ENCODE results near the gene RFXANK.
"Not testable (repeated sequence)": the region's sequence is repeated elsewhere in the genome, so short reads cannot be mapped to it uniquely, and the experiment has no call there.

RFXANK gene

GRCh38 chr19:19171821-19172532 is 20.1 kb upstream of the RFXANK start:
- CTCF ChIA-PET, result interaction anchor here (0.6 to 1.8 kb wide), 3 partner anchors 13 to 26 kb away, joined by 3 to 6 read pairs (median 3); no protein-coding TSS in a partner anchor
- no peak overlapping the region for H3K4me3 ChIP-seq (ENCODE audit: low read depth, low read length)
- TF ChIP-seq PATZ1 (tag by site-specific recombination; IDR thresholded peaks at IDR 0.05) (peak; percentile 71), WT1 (tag by site-specific recombination; IDR thresholded peaks at IDR 0.05) (no peak), KLF1 (tag by site-specific recombination; IDR thresholded peaks at IDR 0.05) (peak; percentile 24; the same call in 1 of the 2 replicates), ZIC2 (tag by site-specific recombination; IDR thresholded peaks at IDR 0.05) (peak; percentile 31; the same call in 1 of the 2 replicates), SCRT2 (tag by site-specific recombination; IDR thresholded peaks at IDR 0.05) (peak; percentile 66), KLF16 (tag by site-specific recombination; IDR thresholded peaks at IDR 0.05) (peak; percentile 68), ZNF692 (tag by site-specific recombination; IDR thresholded peaks at IDR 0.05) (0 out of 2 replicates have a peak, but pooled peaks have one; percentile 55), HOXD13 (CRISPR knock-in tag; IDR thresholded peaks at IDR 0.05; ENCODE audit: borderline replicate concordance) (peak; percentile 62; the same call in 1 of the 2 replicates), ZBTB48 (tag by site-specific recombination; IDR thresholded peaks at IDR 0.05) (peak; percentile 30; the same call in 1 of the 2 replicates), PRDM1 (tag by site-specific recombination; IDR thresholded peaks at IDR 0.05) (no peak), ZNF768 (tag by site-specific recombination; IDR thresholded peaks at IDR 0.05) (no peak), ZNF707 (tag by site-specific recombination; IDR thresholded peaks at IDR 0.05) (no peak)
- H3K36me3 ChIP-seq (ENCODE audit: control insufficient read depth in 2 of 2, insufficient read depth in 1 of 2, low read length in 2 of 2), result no peaks in the 10 kb centered on the region
- POLR2A ChIA-PET, result no interaction called here
- no peaks in the 10 kb centered on the region for H3K9me3 ChIP-seq (ENCODE audit: control insufficient read depth, insufficient read depth, low read depth, low read length)
- no peaks in the 10 kb centered on the region for H3K4me1 ChIP-seq (ENCODE audit: control insufficient read depth, insufficient read depth, low read length)
- no peak overlapping the region for H3K27ac ChIP-seq (ENCODE audit: extremely low read depth, low read depth, low read length)

- H3K9me3 ChIP-seq (ENCODE audit: control insufficient read depth, insufficient read depth, low read depth, low read length); H3K4me3 ChIP-seq (ENCODE audit: low read depth, low read length); H3K4me1 ChIP-seq (ENCODE audit: control insufficient read depth, insufficient read depth, low read length); H3K36me3 ChIP-seq (ENCODE audit: control insufficient read depth in 2 of 2, insufficient read depth in 1 of 2, low read length in 2 of 2); H3K27ac ChIP-seq (ENCODE audit: extremely low read depth, low read depth, low read length): not testable (repeated sequence)
- ChIA-PET POLR2A (interaction anchor here (0.7 kb wide), 1 partner anchor 25 kb away, joined by 7 read pairs; no protein-coding TSS in a partner anchor), CTCF (interaction anchor here (0.7 to 1.8 kb wide), 4 partner anchors 13 to 253 kb away, joined by 4 to 9 read pairs (median 6); no protein-coding TSS in a partner anchor)
These were observed 18.8 kb upstream of the RFXANK start for GRCh38 chr19:19173243-19173642.

GRCh38 chr19:19176950-19177349 is 15.1 kb upstream of the RFXANK start:
- Histone ChIP-seq H3K4me3 (ENCODE audit: low read depth, low read length) (no peak overlapping the region), H3K36me3 (ENCODE audit: control insufficient read depth in 2 of 2, insufficient read depth in 1 of 2, low read length in 2 of 2) (peaks cover 0 to 19% of the 10 kb centered on the region in 2 experiments; a peak in 2 of 3 replicates), H3K4me1 (ENCODE audit: control insufficient read depth, insufficient read depth, low read length) (no peaks in the 10 kb centered on the region), H3K9me3 (ENCODE audit: control insufficient read depth, insufficient read depth, low read depth, low read length) (no peaks in the 10 kb centered on the region), H3K27ac (ENCODE audit: extremely low read depth, low read depth, low read length) (no peak overlapping the region)
- ChIA-PET POLR2A (interaction anchor here (1.1 kb wide), 1 partner anchor 15 kb away, joined by 3 read pairs; the partner anchor contains the start of genes BORCS8 and RFXANK), CTCF (interaction anchor here (0.7 to 2.8 kb wide), 5 partner anchors 8 to 48 kb away, joined by 3 to 41 read pairs (median 4); no protein-coding TSS in a partner anchor)
- TF ChIP-seq ZBTB20 (tag by site-specific recombination; IDR thresholded peaks at IDR 0.05), result no peak
- TF ChIP-seq GLIS1 (tag by site-specific recombination; IDR thresholded peaks at IDR 0.05), result no peak

Data from HEK293 (cell line).